Effector CD8-positive, alpha-beta T cell (primary cell): Measurements from ENCODE around the gene THRA.

Experiments
- DNase-seq: peaks from one replicate; lab custom pipeline; 2025; lab: John Stamatoyannopoulos, UW

THRA gene

GRCh38 chr17:40026816-40027613, 35.8 kb upstream of the THRA start:
- peak; percentile 70 for DNase-seq

GRCh38 chr17:40027614-40028012, 35.2 kb upstream of the THRA start:
- DNase-seq: no peak

- no peak for DNase-seq
These were observed 34.2 kb upstream of the THRA start for GRCh38 chr17:40028595-40028994.

GRCh38 chr17:40031706-40032105, 31.1 kb upstream of the THRA start:
- DNase-seq: no peak

GRCh38 chr17:40032322-40033320, 30.1 kb upstream of the THRA start:
- no peak for DNase-seq

- DNase-seq: no peak
These were observed 29.4 kb upstream of the THRA start for GRCh38 chr17:40033339-40033738.

GRCh38 chr17:40034426-40035161, 28.2 kb upstream of the THRA start:
- DNase-seq: no peak

GRCh38 chr17:40035162-40035559, 27.6 kb upstream of the THRA start:
- no peak for DNase-seq

GRCh38 chr17:40038882-40039513, 23.8 kb upstream of the THRA start:
- no peak for DNase-seq

- DNase-seq: no peak
These were observed 21.6 kb upstream of the THRA start for GRCh38 chr17:40041196-40041595.

- DNase-seq: no peak
These were observed 6.3 kb upstream of the THRA start for GRCh38 chr17:40056379-40057015.

GRCh38 chr17:40058186-40058784, 4.5 kb upstream of the THRA start:
- DNase-seq: no peak

GRCh38 chr17:40058865-40059264, 3.9 kb upstream of the THRA start:
- no peak for DNase-seq

GRCh38 chr17:40059729-40060475, 2.9 kb upstream of the THRA start:
- no peak for DNase-seq

- no peak for DNase-seq
These were observed 1.7 kb upstream of the THRA start for GRCh38 chr17:40060887-40061608.

- no peak for DNase-seq
These were observed 1.1 kb upstream of the THRA start for GRCh38 chr17:40061609-40062038.

GRCh38 chr17:40063187-40063771, 514 bp downstream of the THRA start:
- no peak for DNase-seq

- DNase-seq: no peak
These were observed 1.3 kb downstream of the THRA start for GRCh38 chr17:40063901-40064531.
